H9 (cell line): ENCODE measurements around the gene KRTAP6-3. TPM values are rescaled to one million over a fixed set of nuclear protein-coding genes. Genes with fewer than 3 reads are reported as not detected.

Source experiments
- DNase-seq: peaks from one replicate; pipeline ENCODE4 v3.0.0-alpha.2; 2017
- H2AFZ ChIP-seq: one replicate; pipeline ENCODE4 v1.6.1; 2013; ENCODE audit warnings: mild to moderate bottlenecking, low read length, control low read depth, moderate library complexity
- H2AK5ac ChIP-seq: 2 replicates; pipeline ENCODE4 v1.6.1; 2013; ENCODE audit warnings: low read length, control low read depth, mixed read lengths; ENCODE audit not compliant: insufficient read length
- H2BK120ac ChIP-seq: one replicate; pipeline ENCODE4 v1.6.1; 2013; ENCODE audit warnings: low read depth, mild to moderate bottlenecking, low read length, control low read depth, inconsistent platforms; ENCODE audit not compliant: poor library complexity, severe bottlenecking
- H2BK12ac ChIP-seq: 2 replicates; pipeline ENCODE4 v1.6.1; 2013; ENCODE audit warnings: low read length, control low read depth, mixed read lengths, low read depth; ENCODE audit not compliant: insufficient read length
- H2BK15ac ChIP-seq: 2 replicates; pipeline ENCODE4 v1.6.1; 2013; ENCODE audit warnings: low read depth, low read length, control low read depth
- H2BK20ac ChIP-seq: one replicate; pipeline ENCODE4 v1.6.1; 2013; ENCODE audit warnings: low read depth, mild to moderate bottlenecking, low read length, control low read depth, inconsistent platforms; ENCODE audit not compliant: poor library complexity, severe bottlenecking
- H2BK5ac ChIP-seq: 2 replicates; pipeline ENCODE4 v1.6.1; 2013; ENCODE audit warnings: low read length, control low read depth, mixed read lengths; ENCODE audit not compliant: insufficient read length
- H3K14ac ChIP-seq: 2 replicates; pipeline ENCODE4 v1.6.1; 2013; ENCODE audit warnings: low read length, control low read depth; ENCODE audit not compliant: insufficient read depth
- H3K18ac ChIP-seq: 2 replicates; pipeline ENCODE4 v1.6.1; 2013; ENCODE audit warnings: low read depth, mild to moderate bottlenecking, mixed read lengths, low read length, control low read depth; ENCODE audit not compliant: insufficient read length
- H3K23ac ChIP-seq: 2 replicates; pipeline ENCODE4 v1.6.1; 2013; ENCODE audit warnings: low read length, control low read depth, mixed read lengths, low read depth; ENCODE audit not compliant: insufficient read length
- H3K23me2 ChIP-seq: 2 replicates; pipeline ENCODE4 v1.6.1; 2013; ENCODE audit warnings: low read depth, mild to moderate bottlenecking, mixed read lengths, low read length, control low read depth; ENCODE audit not compliant: insufficient read length, poor library complexity, severe bottlenecking
- H3K27ac ChIP-seq: 2 replicates; pipeline ENCODE4 v1.5.1; 2013; ENCODE audit warnings: low read length, control low read depth, mixed read lengths, low read depth; ENCODE audit not compliant: insufficient read length
- H3K27me3 ChIP-seq: 2 replicates; pipeline ENCODE4 v1.6.1; 2013; ENCODE audit warnings: low read length, control low read depth, inconsistent platforms; ENCODE audit not compliant: insufficient read depth
- H3K4ac ChIP-seq: 2 replicates; pipeline ENCODE4 v1.6.1; 2013; ENCODE audit warnings: low read depth, mild to moderate bottlenecking, control low read depth, inconsistent platforms, low read length, moderate library complexity
- H3K4me1 ChIP-seq: 2 replicates; pipeline ENCODE4 v1.6.1; 2013; ENCODE audit warnings: low read length, control low read depth, inconsistent platforms; ENCODE audit not compliant: insufficient read depth
- H3K4me2 ChIP-seq: 2 replicates; pipeline ENCODE4 v1.6.1; 2013; ENCODE audit warnings: low read length, control low read depth, mixed read lengths; ENCODE audit not compliant: insufficient read length, insufficient read depth
- H3K56ac ChIP-seq: 2 replicates; pipeline ENCODE4 v1.6.1; 2013; ENCODE audit warnings: low read depth, mild to moderate bottlenecking, mixed read lengths, low read length, control low read depth; ENCODE audit not compliant: insufficient read length
- H3K79me1 ChIP-seq: 2 replicates; pipeline ENCODE4 v1.6.1; 2013; ENCODE audit warnings: low read depth, mild to moderate bottlenecking, moderate library complexity, low read length, control low read depth, inconsistent platforms; ENCODE audit not compliant: insufficient read depth, poor library complexity, severe bottlenecking
- H3K79me2 ChIP-seq: 2 replicates; pipeline ENCODE4 v1.6.1; 2013; ENCODE audit warnings: low read length, control low read depth, inconsistent platforms; ENCODE audit not compliant: insufficient read depth
- H3K9ac ChIP-seq: 2 replicates; pipeline ENCODE4 v1.6.1; 2013; ENCODE audit warnings: low read length, control low read depth, mixed read lengths; ENCODE audit not compliant: insufficient read length; ENCODE audit errors: extremely low read depth
- H3K9me3 ChIP-seq: one replicate; pipeline ENCODE4 v1.6.1; 2013; ENCODE audit warnings: low read depth, low read length, inconsistent platforms; ENCODE audit not compliant: control insufficient read depth
- H3T11ph ChIP-seq: one replicate; pipeline ENCODE4 v1.6.1; 2013; ENCODE audit warnings: mild to moderate bottlenecking, low read length, control low read depth, inconsistent platforms
- H4K20me1 ChIP-seq: one replicate; pipeline ENCODE4 v1.6.1; 2013; ENCODE audit not compliant: control insufficient read depth, insufficient read length, insufficient read depth
- H4K5ac ChIP-seq: 2 replicates; pipeline ENCODE4 v1.6.1; 2013; ENCODE audit warnings: low read depth, mild to moderate bottlenecking, mixed read lengths, low read length, control low read depth; ENCODE audit not compliant: insufficient read length
- H4K8ac ChIP-seq: replicated peaks from 2 replicates; pipeline ENCODE4 v1.6.1; 2013; ENCODE audit warnings: low read length, control low read depth, mixed read lengths, low read depth; ENCODE audit not compliant: insufficient read length
- H4K91ac ChIP-seq: 2 replicates; pipeline ENCODE4 v1.6.1; 2013; ENCODE audit warnings: low read depth, mild to moderate bottlenecking, moderate library complexity, mixed read lengths, low read length, control low read depth; ENCODE audit not compliant: insufficient read length
- H3K27ac Mint-ChIP-seq, 3 experiments: 2 replicates in 2 of 3; 3 replicates in 1 of 3; pipeline ENCODE4 v1.8.0; 2020 to 2021; ENCODE audit warnings: mixed read lengths in 3 of 3, mild to moderate bottlenecking in 1 of 3, moderate library complexity in 1 of 3
- H3K27me3 Mint-ChIP-seq: 2 replicates; pipeline ENCODE4 v1.8.0; 2021; ENCODE audit warnings: low read depth, mild to moderate bottlenecking, moderate library complexity, mixed read lengths
- H3K36me3 Mint-ChIP-seq, 3 experiments: 2 replicates in 2 of 3; 3 replicates in 1 of 3; pipeline ENCODE4 v1.8.0; 2020 to 2021; ENCODE audit warnings: low read depth in 3 of 3, mixed read lengths in 3 of 3; ENCODE audit not compliant: insufficient read depth in 1 of 3
- H3K4me1 Mint-ChIP-seq, 2 experiments: 2 replicates each; pipeline ENCODE4 v1.8.0; 2020; ENCODE audit warnings: mixed read lengths in 2 of 2
- H3K4me3 Mint-ChIP-seq, 2 experiments: 2 replicates in 1 of 2; 3 replicates in 1 of 2; pipeline ENCODE4 v1.8.0; 2020 to 2021; ENCODE audit warnings: mild to moderate bottlenecking in 2 of 2, mixed read lengths in 2 of 2, moderate library complexity in 1 of 2
- H3K9me3 Mint-ChIP-seq, 2 experiments: 2 replicates in 1 of 2; 3 replicates in 1 of 2; pipeline ENCODE4 v1.8.0; 2020; ENCODE audit warnings: mild to moderate bottlenecking in 2 of 2, mixed read lengths in 2 of 2, moderate library complexity in 1 of 2
- CTCF ChIP-seq: fragments of 200-600 bp; sonication (generic); conservative IDR thresholded peaks from 3 replicates; pipeline ENCODE4 v1.8.0; 2021; ENCODE audit warnings: antibody characterized with exemption, mild to moderate bottlenecking
- WGBS: extraction: QIAGEN DNeasy Blood & Tissue Kit; methylation state at CpG from one replicate; pipeline ENCODE4 v1.1.7; 2013; ENCODE audit warnings: missing lambda C conversion rate, low lambda C conversion rate, mixed read lengths; ENCODE audit not compliant: insufficient read length; ENCODE audit errors: extremely low coverage; 5-methylcytosine and 5-hydroxymethylcytosine counted together
- total RNA-seq: library from RNA; stranded (reverse); gene quantifications from 2 replicates; pipeline ENCODE4 v1.2.1, GENCODE V29; 2021

KRTAP6-3 gene
- total RNA-seq, 1 experiment from 2014 or later: not detected

GRCh38 chr21:30555095-30555494 lies 37.1 kb upstream of the KRTAP6-3 start:
- no peak overlapping the region for H4K5ac ChIP-seq
- no peak overlapping the region for H3K18ac ChIP-seq
- H3K9ac ChIP-seq: no peak overlapping the region
- no peaks in the 10 kb centered on the region for H4K20me1 ChIP-seq
- DNase-seq: no peak
- no peaks in the 10 kb centered on the region for H3K79me2 ChIP-seq
- H3K27me3 ChIP-seq: no peaks in the 10 kb centered on the region
- no CpG with 5 or more reads among the region's 2 CpGs for WGBS
- no peak overlapping the region for H2BK12ac ChIP-seq
- H3K4ac ChIP-seq: no peak overlapping the region
- no peak overlapping the region for H2BK15ac ChIP-seq
- H3K4me3 Mint-ChIP-seq: no peak overlapping the region
- no peak overlapping the region for H3K14ac ChIP-seq
- H3K56ac ChIP-seq: no peak overlapping the region
- no peak overlapping the region for H2BK5ac ChIP-seq
- H2BK20ac ChIP-seq: no peak overlapping the region
- no peak overlapping the region for H2AFZ ChIP-seq
- no peak overlapping the region for H3T11ph ChIP-seq
- no peak overlapping the region for H2AK5ac ChIP-seq
- H3K4me1 Mint-ChIP-seq: no peaks in the 10 kb centered on the region
- H4K91ac ChIP-seq: no peak overlapping the region
- TF ChIP-seq CTCF: no peak
- no peak overlapping the region for H2BK120ac ChIP-seq
- no peaks in the 10 kb centered on the region; the same call in 1 of the 2 replicates for H3K27me3 Mint-ChIP-seq
- no peak overlapping the region for H3K27ac Mint-ChIP-seq
- H3K36me3 Mint-ChIP-seq: peaks cover 0 to 14% (median 0%) of the 10 kb centered on the region in 3 experiments; a peak in 2 of 7 replicates
- no peak overlapping the region for H3K27ac ChIP-seq
- no peak overlapping the region for H3K23ac ChIP-seq
- H4K8ac ChIP-seq: no peak overlapping the region
- no peaks in the 10 kb centered on the region for H3K9me3 ChIP-seq
- peaks cover 7 to 34% of the 10 kb centered on the region in 2 experiments; a peak in 4 of 5 replicates for H3K9me3 Mint-ChIP-seq
- H3K23me2 ChIP-seq: no peaks in the 10 kb centered on the region
- no peak overlapping the region for H3K4me2 ChIP-seq
- H3K79me1 ChIP-seq: no peaks in the 10 kb centered on the region
- H3K4me1 ChIP-seq: no peaks in the 10 kb centered on the region
